H1 (cell line): Measurements from ENCODE around the gene ZNF729. TPM values are rescaled to one million over a fixed set of nuclear protein-coding genes. Genes with fewer than 3 reads are reported as not detected.

Experiments
- CTCF ChIA-PET: fragments of 300-600 bp; sonication (Branson Sonifier 250); formaldehyde crosslinking; loops from one replicate; lab custom pipeline; 2021; ENCODE audit not compliant: partially characterized antibody; lab: Charles Lee
- POLR2A ChIA-PET: fragments of 300-600 bp; sonication (Branson Sonifier 250); formaldehyde crosslinking; loops from one replicate; lab custom pipeline; 2021; ENCODE audit warnings: inconsistent platforms; ENCODE audit not compliant: partially characterized antibody; lab: Charles Lee
- DNase-seq, 2 experiments: peaks; one replicate each; pipeline versions ENCODE4 v3.0.0 to v3.0.0-alpha.2; 2010 to 2022; ENCODE audit warnings: low spot score in 2 of 2, low read depth in 1 of 2, mixed read lengths in 1 of 2
- FAIRE-seq: peaks from 2 replicates; lab custom pipeline; 2011; peaks lifted over from hg19 to GRCh38; lab: Jason Lieb, UNC
- H2AFZ ChIP-seq: 2 replicates; pipeline ENCODE4 v1.8.1; 2012; ENCODE audit warnings: low read length, inconsistent platforms
- H2AK5ac ChIP-seq: 2 replicates; pipeline ENCODE4 v1.6.1; 2013; ENCODE audit warnings: low read depth, low read length
- H2BK120ac ChIP-seq: replicated peaks from 2 replicates; pipeline ENCODE3; 2013; ENCODE audit warnings: low read depth, low read length, inconsistent platforms
- H2BK12ac ChIP-seq: 2 replicates; pipeline ENCODE4 v1.6.1; 2013; ENCODE audit warnings: low read depth, low read length
- H2BK15ac ChIP-seq: 2 replicates; pipeline ENCODE4 v1.6.1; 2013; ENCODE audit warnings: low read length
- H2BK20ac ChIP-seq: 2 replicates; pipeline ENCODE4 v1.6.1; 2013; ENCODE audit warnings: low read length
- H2BK5ac ChIP-seq: 2 replicates; pipeline ENCODE4 v1.6.1; 2013; ENCODE audit warnings: low read depth, low read length
- H3K14ac ChIP-seq: 2 replicates; pipeline ENCODE4 v1.6.1; 2013; ENCODE audit warnings: inconsistent platforms; ENCODE audit not compliant: insufficient read length
- H3K18ac ChIP-seq: 2 replicates; pipeline ENCODE4 v1.6.1; 2013; ENCODE audit warnings: low read length; ENCODE audit errors: extremely low read depth
- H3K23ac ChIP-seq: 2 replicates; pipeline ENCODE4 v1.6.1; 2013; ENCODE audit warnings: inconsistent platforms; ENCODE audit not compliant: insufficient read length
- H3K23me2 ChIP-seq: 2 replicates; pipeline ENCODE4 v1.6.1; 2013; ENCODE audit warnings: low read depth, low read length
- H3K27ac ChIP-seq: 2 replicates; pipeline ENCODE4 v1.6.1; 2011; ENCODE audit warnings: low read depth, low read length, inconsistent platforms
- H3K27me3 ChIP-seq, 4 experiments: replicated peaks in 1 of 4; 1 replicate in 1 of 4; 2 replicates in 3 of 4; pipeline versions ENCODE4 v1.6.1 to v1.8.1; 2011 to 2013; ENCODE audit warnings: low read length in 3 of 4, mild to moderate bottlenecking in 3 of 4, inconsistent platforms in 2 of 4, mixed read lengths in 2 of 4, moderate library complexity in 1 of 4; ENCODE audit not compliant: control insufficient read depth in 3 of 4, insufficient read depth in 3 of 4; ENCODE audit errors: extremely low read depth in 1 of 4
- H3K36me3 ChIP-seq, 4 experiments: 2 replicates each; pipeline versions ENCODE4 v1.6.1 to v1.8.1; 2011 to 2013; ENCODE audit warnings: mild to moderate bottlenecking in 4 of 4, low read length in 3 of 4, moderate library complexity in 2 of 4, control low read depth in 1 of 4, inconsistent platforms in 1 of 4; ENCODE audit not compliant: insufficient read depth in 4 of 4, control insufficient read depth in 2 of 4
- H3K4ac ChIP-seq: replicated peaks from 2 replicates; pipeline ENCODE3; 2013; ENCODE audit warnings: low read length, low read depth, mixed read lengths, inconsistent platforms; ENCODE audit not compliant: insufficient read length
- H3K4me1 ChIP-seq, 4 experiments: replicated peaks in 1 of 4; 1 replicate in 1 of 4; 2 replicates in 3 of 4; pipeline versions ENCODE4 v1.6.1 to v1.8.1; 2011 to 2013; ENCODE audit warnings: low read length in 3 of 4, inconsistent platforms in 2 of 4, mixed read lengths in 1 of 4; ENCODE audit not compliant: insufficient read depth in 4 of 4, control insufficient read depth in 3 of 4
- H3K4me2 ChIP-seq, 2 experiments: 2 replicates each; pipeline versions ENCODE4 v1.6.1 to v1.8.1; 2011 to 2013; ENCODE audit warnings: low read depth in 2 of 2, low read length in 2 of 2, control low read depth in 1 of 2, inconsistent platforms in 1 of 2, mild to moderate bottlenecking in 1 of 2; ENCODE audit not compliant: insufficient read depth in 1 of 2
- H3K4me3 ChIP-seq, 4 experiments: fragments of 200-600, 300-600 bp in 1 of 4; sonication (generic), shearing (Covaris generic), sonication (Bioruptor Twin) in 1 of 4; 2 replicates each; pipeline versions ENCODE4 v1.5.1 to v1.8.1; 2011 to 2016; ENCODE audit warnings: low read length in 4 of 4, low read depth in 3 of 4, control low read depth in 2 of 4, inconsistent platforms in 2 of 4, mild to moderate bottlenecking in 2 of 4, mixed read lengths in 1 of 4, moderate library complexity in 1 of 4; ENCODE audit not compliant: insufficient read depth in 2 of 4; ENCODE audit errors: extremely low read depth in 1 of 4
- H3K56ac ChIP-seq: replicated peaks from 2 replicates; pipeline ENCODE3; 2013; ENCODE audit warnings: low read depth, mild to moderate bottlenecking, mixed read lengths, low read length, inconsistent platforms; ENCODE audit not compliant: insufficient read length
- H3K79me1 ChIP-seq: 2 replicates; pipeline ENCODE4 v1.6.1; 2013; ENCODE audit warnings: low read depth, low read length, control low read depth
- H3K79me2 ChIP-seq, 2 experiments: 2 replicates each; pipeline versions ENCODE4 v1.6.1 to v1.8.1; 2012 to 2013; ENCODE audit warnings: low read length in 2 of 2, mild to moderate bottlenecking in 2 of 2, inconsistent platforms in 1 of 2; ENCODE audit not compliant: insufficient read depth in 2 of 2, control insufficient read depth in 1 of 2
- H3K9ac ChIP-seq, 4 experiments: replicated peaks in 1 of 4; 1 replicate in 1 of 4; 2 replicates in 3 of 4; pipeline versions ENCODE4 v1.6.1 to v1.8.1; 2011 to 2013; ENCODE audit warnings: low read depth in 3 of 4, low read length in 3 of 4, control low read depth in 2 of 4, mild to moderate bottlenecking in 2 of 4, moderate library complexity in 2 of 4, inconsistent platforms in 1 of 4; ENCODE audit errors: extremely low read depth in 1 of 4
- H3K9me3 ChIP-seq, 2 experiments: 2 replicates each; pipeline versions ENCODE4 v1.6.1 to v1.8.1; 2012 to 2013; ENCODE audit warnings: mild to moderate bottlenecking in 2 of 2, moderate library complexity in 2 of 2, control low read depth in 1 of 2, inconsistent platforms in 1 of 2, low read depth in 1 of 2, low read length in 1 of 2, mixed read lengths in 1 of 2; ENCODE audit not compliant: insufficient read depth in 2 of 2
- H4K20me1 ChIP-seq, 2 experiments: replicated peaks in 1 of 2; 2 replicates each; pipeline versions ENCODE3 to v1.8.1; 2011 to 2013; ENCODE audit warnings: inconsistent platforms in 2 of 2, low read length in 2 of 2, mild to moderate bottlenecking in 1 of 2; ENCODE audit not compliant: insufficient read depth in 2 of 2, control insufficient read depth in 1 of 2
- H4K5ac ChIP-seq: 2 replicates; pipeline ENCODE4 v1.6.1; 2013; ENCODE audit warnings: low read length, low read depth, mixed read lengths, inconsistent platforms; ENCODE audit not compliant: insufficient read length
- H4K8ac ChIP-seq: 2 replicates; pipeline ENCODE4 v1.8.0; 2013; ENCODE audit warnings: mild to moderate bottlenecking, moderate library complexity, low read length, inconsistent platforms; ENCODE audit not compliant: insufficient read depth; ENCODE audit errors: extremely low read depth
- H4K91ac ChIP-seq: replicated peaks from 2 replicates; pipeline ENCODE3; 2013; ENCODE audit warnings: low read length, mixed read lengths, inconsistent platforms; ENCODE audit not compliant: insufficient read length
- JUN ChIP-seq: IDR thresholded peaks from 2 replicates; pipeline ENCODE4 v1.6.1; 2011; ENCODE audit warnings: low read depth, mild to moderate bottlenecking, improper control_type of control experiment, low read length
- KDM4A ChIP-seq: IDR thresholded peaks from one replicate; pipeline ENCODE4 v1.7.1; 2012; ENCODE audit warnings: low read depth, mild to moderate bottlenecking, moderate library complexity, low read length, inconsistent platforms; ENCODE audit not compliant: severe bottlenecking
- NANOG ChIP-seq: IDR thresholded peaks from 2 replicates; pipeline ENCODE4 v1.6.1; 2011; ENCODE audit warnings: low read length, low read depth, mild to moderate bottlenecking, inconsistent platforms; ENCODE audit not compliant: insufficient read depth, poor library complexity, severe bottlenecking
- POLR2A ChIP-seq, 2 experiments: IDR thresholded peaks; 1 replicate in 1 of 2; 2 replicates in 1 of 2; pipeline ENCODE4 v1.6.1; 2011; ENCODE audit warnings: low read depth in 2 of 2, low read length in 2 of 2, mild to moderate bottlenecking in 2 of 2; ENCODE audit errors: control extremely low read depth in 1 of 2
- RBBP5 ChIP-seq: IDR thresholded peaks from 2 replicates; pipeline ENCODE4 v1.7.1; 2012; ENCODE audit warnings: low read depth, mild to moderate bottlenecking, inconsistent platforms, low read length, moderate library complexity, borderline replicate concordance
- SIN3A ChIP-seq, 2 experiments: IDR thresholded peaks in 1 of 2; conservative IDR thresholded peaks in 1 of 2; 2 replicates each; pipeline ENCODE4 v1.6.1; 2011 to 2012; ENCODE audit warnings: low read length in 2 of 2, improper control_type of control experiment in 1 of 2, low read depth in 1 of 2, mild to moderate bottlenecking in 1 of 2
- SP1 ChIP-seq: IDR thresholded peaks from 2 replicates; pipeline ENCODE4 v1.6.1; 2011; ENCODE audit warnings: low read depth, low read length
- TBP ChIP-seq: IDR thresholded peaks from 2 replicates; pipeline ENCODE4 v1.6.1; 2011; ENCODE audit warnings: low read depth, low read length, improper control_type of control experiment
- WGBS, 2 experiments: shearing (Covaris generic) in 1 of 2; methylation state at CpG; one replicate each; pipeline versions ENCODE4 v1.1.6 to v1.1.7; 2013 to 2015; ENCODE audit warnings: low lambda C conversion rate in 2 of 2, mixed read lengths in 2 of 2, inconsistent platforms in 1 of 2, low coverage in 1 of 2, missing lambda C conversion rate in 1 of 2; ENCODE audit not compliant: insufficient replicate concordance in 2 of 2, insufficient coverage in 1 of 2, insufficient read length in 1 of 2; ENCODE audit errors: extremely low coverage in 1 of 2, missing lambda C conversion rate in 1 of 2; 5-methylcytosine and 5-hydroxymethylcytosine counted together
- polyA plus RNA-seq, 7 experiments: library from polyadenylated mRNA; depleted of rRNA in 3 of 7; stranded (reverse) in 5 of 7; unstranded in 2 of 7; fragments of >200 nt in 5 of 7; fragments of 200-250 nt in 2 of 7; gene quantifications; 1 replicate in 5 of 7; 2 replicates in 1 of 7; 4 replicates in 1 of 7; pipeline versions ENCODE4 v1.2.1 to v1.2.3, GENCODE V29; 2011 to 2013; ENCODE audit warnings: missing spikeins in 2 of 7, mixed read lengths in 2 of 7
- total RNA-seq: library from RNA; stranded (reverse); fragmentation: NEBNext Ultra II Directional; extraction: Animal tissue kit (Norgen Biotek cat#: 25700); gene quantifications from 2 replicates; pipeline ENCODE4 v1.2.1, GENCODE V29; 2021

Gene ZNF729
- total and polyA plus RNA-seq, 2 of the 8 experiments (the other 6 are each of a cell fraction or from before 2014, with no cell fraction given), result not detected

DNA sequence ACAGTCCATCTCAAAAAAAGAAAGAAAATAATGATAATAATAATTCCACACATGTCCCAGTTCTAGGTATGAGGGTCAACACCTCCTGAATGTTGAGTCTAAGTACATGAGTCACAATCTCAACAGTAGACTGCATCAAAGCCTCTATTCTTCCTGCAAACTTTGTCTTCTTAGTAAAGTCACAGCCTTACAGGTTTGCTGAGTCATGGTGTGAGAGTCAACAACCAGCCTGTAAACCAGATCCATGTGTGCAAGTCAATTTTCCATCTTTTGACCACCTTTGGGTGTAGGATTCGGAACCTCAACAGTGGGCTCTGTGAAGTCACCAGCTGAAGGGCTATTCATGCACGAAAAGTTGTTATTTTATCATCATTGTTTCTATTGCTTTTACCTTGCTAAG, 25.7 kb upstream of the ZNF729 start (continued):
- TF ChIP-seq POLR2A (IDR thresholded peaks at IDR 0.05; ENCODE audit: control extremely low read depth in 1 of 2, low read depth in 2 of 2, low read length in 2 of 2), result no peak

DNA sequence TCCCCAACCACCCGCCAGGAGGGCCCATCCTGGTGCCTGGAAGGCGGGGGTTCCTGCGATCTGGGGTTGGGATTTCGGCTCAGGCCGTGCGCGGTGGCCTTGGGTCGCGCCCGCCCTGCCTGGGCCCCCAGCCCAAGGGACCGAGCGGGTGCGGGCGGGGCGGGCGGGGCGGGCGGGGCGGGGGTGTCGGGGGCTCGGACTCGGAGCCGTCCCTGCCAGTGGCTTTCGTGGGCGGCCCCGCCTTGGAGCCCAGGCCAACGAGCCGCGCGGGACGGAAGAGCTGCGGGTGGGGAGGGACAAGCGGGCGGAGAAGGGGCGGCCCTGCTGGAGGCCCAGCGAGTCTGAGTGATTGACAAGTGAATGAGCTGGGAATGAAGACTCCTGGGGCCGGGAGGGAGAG, 24.6 kb upstream of the ZNF729 start:
- CTCF ChIA-PET, result no interaction called here
- H2BK120ac ChIP-seq, result no peak overlapping the region
- H3K18ac ChIP-seq, result no peak overlapping the region
- H3K23me2 ChIP-seq, result no peaks in the 10 kb centered on the region
- H3K4me1 ChIP-seq, result no peaks in the 10 kb centered on the region
- H3K23ac ChIP-seq, result no peak overlapping the region
- H2BK5ac ChIP-seq, result no peak overlapping the region
- POLR2A ChIA-PET, result no interaction called here
- H4K8ac ChIP-seq, result no peak overlapping the region
- H3K27ac ChIP-seq, result no peak overlapping the region
- no peaks in the 10 kb centered on the region for H3K79me2 ChIP-seq
- H3K4me3 ChIP-seq, result no peak overlapping the region
- TF ChIP-seq NANOG, result no peak
- TF ChIP-seq RBBP5, result no peak
- TF ChIP-seq SIN3A (conservative IDR thresholded peaks at IDR 0.05 in 1 of 2, IDR thresholded peaks at IDR 0.05 in 1 of 2; ENCODE audit: low read depth in 1 of 2, low read length in 2 of 2), result no peak
- TF ChIP-seq TBP, result no peak
- TF ChIP-seq KDM4A, result no peak
- no peak for TF ChIP-seq JUN
- TF ChIP-seq SP1, result no peak
- TF ChIP-seq, all 59 proteins: peak for 0
- Histone ChIP-seq H3K36me3 (no peaks in the 10 kb centered on the region), H4K91ac (no peak overlapping the region), H3K9ac (no peak overlapping the region), H3K14ac (no peak overlapping the region), H2BK12ac (no peak overlapping the region), H2AFZ (no peak overlapping the region), H3K4me2 (no peak overlapping the region), H3K79me1 (no peaks in the 10 kb centered on the region), H2BK20ac (no peak overlapping the region), H3K27me3 (no peaks in the 10 kb centered on the region), H3K4ac (no peak overlapping the region), H3K9me3 (peaks cover 65 to 86% of the 10 kb centered on the region in 2 experiments), H2AK5ac (no peak overlapping the region), H2BK15ac (no peak overlapping the region), H3K56ac (no peak overlapping the region), H4K20me1 (no peaks in the 10 kb centered on the region), H4K5ac (no peak overlapping the region)
- FAIRE-seq, result no peak
- WGBS, 2 experiments, result 85% methylated on average over 3 of the region's 37 CpGs; no CpG with 5 or more reads in 1 of the 2 experiments
- DNase-seq, result no peak
